Sciatic nerve (tissue), 2 donors: Measurements from ENCODE around the gene CRLF3. TPM values are rescaled to one million over a fixed set of nuclear protein-coding genes. Genes with fewer than 3 reads are reported as not detected.
"Not testable (repeated sequence)": the region's sequence is repeated elsewhere in the genome, so short reads cannot be mapped to it uniquely, and the experiment has no call there.

Experiments used
- ATAC-seq: fragments of 200-7000 bp; cut with Tn5 transposase; one replicate; pipeline ENCODE4 v1.9.1; 2020; ENCODE audit warnings: mild to moderate bottlenecking, moderate library complexity
- DNase-seq: peaks from one replicate; pipeline ENCODE4 v3.0.0-alpha.2; 2020; ENCODE audit warnings: low spot score
- intact Hi-C: fragments of 100-400 bp; cut with DNase I; formaldehyde crosslinking; loops from one replicate; pipeline ENCODE4 v1.14.2; 2022
- total RNA-seq: library from RNA; stranded (reverse); fragmentation: NEBNext Ultra II Directional; extraction: Animal tissue kit (Norgen Biotek cat#: 25700); gene quantifications from one replicate; pipeline ENCODE4 v1.2.1, GENCODE V29; 2021
- donor health status: DM: no; HTN: no; CAD: no.
- donor health status: DM: no; HTN: no; CAD: no.

CRLF3 gene
- 15.5 TPM for total RNA-seq

- intact Hi-C loops = no loop called here
- ATAC-seq (peak; percentile 97), DNase-seq (peak; percentile 92)
These were observed at the start of gene CRLF3 for GRCh38 chr17:30824356-30825145. Gene CRLF3 (minus strand): TSS chr17:30824692. CDS start chr17:30824651, 41 bp downstream.

GRCh38 chr17:30869005-30869404 lies 44.5 kb upstream of the CRLF3 start:
- DNase-seq (no peak), ATAC-seq (no peak)
- intact Hi-C loops = no loop called here

GRCh38 chr17:30864636-30865035 lies 40.1 kb upstream of the CRLF3 start:
- intact Hi-C loops = no loop called here
- no peak for ATAC-seq
- no peak for DNase-seq

GRCh38 chr17:30858556-30859250 lies 34.2 kb upstream of the CRLF3 start:
- no peak for DNase-seq
- intact Hi-C loops = no loop called here
- ATAC-seq = no peak

- no peak for ATAC-seq
- intact Hi-C loops = no loop called here
- DNase-seq = no peak
These were observed 29.7 kb upstream of the CRLF3 start for GRCh38 chr17:30854146-30854545.

GRCh38 chr17:30848021-30848420 lies 23.5 kb upstream of the CRLF3 start:
- no peak for ATAC-seq
- intact Hi-C loops = no loop called here
- DNase-seq = no peak

DNA sequence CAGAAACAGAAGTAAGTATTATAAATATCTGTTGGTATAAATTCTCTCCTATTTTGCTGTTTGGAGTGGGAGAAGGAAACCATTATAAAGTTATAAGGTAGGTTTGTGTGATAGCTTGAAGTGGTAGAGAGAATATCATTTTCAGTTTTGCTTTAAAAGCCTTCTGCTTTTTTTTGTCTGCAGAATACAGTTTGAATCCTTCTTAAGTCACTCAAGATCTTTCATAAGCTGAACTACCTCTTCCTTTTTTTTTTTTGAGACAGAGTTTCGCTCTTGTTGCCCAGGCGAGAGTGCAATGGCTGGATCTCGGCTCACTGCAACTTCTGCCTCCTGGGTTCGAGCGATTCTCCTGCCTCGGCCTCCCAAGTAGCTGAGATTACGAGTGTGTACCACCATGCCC lies 16.3 kb upstream of the CRLF3 start:
- no peak for DNase-seq
- no peak for ATAC-seq
- intact Hi-C loops = no loop called here

DNA sequence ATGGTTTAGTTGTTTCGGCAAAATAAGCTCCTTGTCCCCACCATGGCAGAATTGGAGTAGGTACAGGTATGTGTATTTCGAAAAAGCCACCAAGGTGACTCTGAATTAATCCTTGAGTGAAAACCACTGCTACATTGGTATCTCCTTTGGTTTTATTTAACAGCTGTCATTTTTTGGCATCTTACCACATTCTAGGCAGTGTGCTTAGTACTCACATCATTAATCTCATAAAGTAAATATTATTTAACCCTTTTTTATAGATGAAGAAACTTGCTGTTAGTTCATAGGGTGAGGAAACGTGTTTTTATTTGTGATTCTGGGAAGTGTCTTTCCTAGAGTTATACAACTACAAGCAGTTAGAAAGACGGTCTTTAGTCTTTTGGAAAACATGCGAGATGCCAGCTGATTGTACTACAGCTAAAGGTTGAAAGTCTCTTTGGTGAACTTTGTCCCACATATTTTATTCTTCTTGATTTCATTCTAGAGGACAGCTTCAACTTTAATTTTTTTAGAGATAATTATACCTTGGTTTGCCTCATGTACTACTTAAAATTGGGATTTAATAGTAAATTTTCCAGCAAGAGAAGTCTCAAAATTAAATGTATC lies 13.8 kb upstream of the CRLF3 start:
- no peak for ATAC-seq
- DNase-seq = no peak
- intact Hi-C loops = no loop called here

DNA sequence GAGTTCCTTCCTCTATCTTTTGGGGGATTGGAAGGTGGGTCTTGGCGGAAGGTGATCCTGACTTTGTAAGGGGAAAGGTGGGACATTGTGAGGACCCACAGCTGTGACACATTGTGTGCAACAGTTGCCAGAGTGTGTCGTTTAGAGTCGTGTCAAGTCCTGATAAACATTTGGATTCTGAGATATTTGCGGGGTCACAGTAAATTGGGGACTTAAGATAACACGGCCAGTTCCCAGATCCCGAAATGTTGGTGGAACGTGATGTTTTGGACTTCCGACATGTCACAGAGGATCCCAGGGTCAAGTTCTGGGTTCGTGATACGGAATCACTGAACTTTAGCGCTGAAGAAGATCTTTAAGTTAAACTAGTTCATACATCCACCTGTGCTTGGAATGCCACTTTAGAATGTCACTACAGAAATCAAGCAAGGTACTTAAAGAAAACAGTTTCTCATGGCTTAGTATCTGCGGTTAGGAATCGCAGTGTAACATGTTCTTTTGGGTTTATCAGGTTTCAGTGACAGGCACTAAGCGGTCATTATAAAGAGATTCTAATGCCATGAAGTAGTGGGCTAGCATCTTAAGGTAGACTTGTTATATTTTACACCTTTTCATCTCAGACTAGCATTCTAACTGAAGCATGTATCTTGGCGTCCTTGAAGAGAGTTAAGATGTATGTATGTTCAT lies 8.1 kb upstream of the CRLF3 start:
- ATAC-seq (no peak), DNase-seq (no peak)
- intact Hi-C loops = no loop called here

DNA sequence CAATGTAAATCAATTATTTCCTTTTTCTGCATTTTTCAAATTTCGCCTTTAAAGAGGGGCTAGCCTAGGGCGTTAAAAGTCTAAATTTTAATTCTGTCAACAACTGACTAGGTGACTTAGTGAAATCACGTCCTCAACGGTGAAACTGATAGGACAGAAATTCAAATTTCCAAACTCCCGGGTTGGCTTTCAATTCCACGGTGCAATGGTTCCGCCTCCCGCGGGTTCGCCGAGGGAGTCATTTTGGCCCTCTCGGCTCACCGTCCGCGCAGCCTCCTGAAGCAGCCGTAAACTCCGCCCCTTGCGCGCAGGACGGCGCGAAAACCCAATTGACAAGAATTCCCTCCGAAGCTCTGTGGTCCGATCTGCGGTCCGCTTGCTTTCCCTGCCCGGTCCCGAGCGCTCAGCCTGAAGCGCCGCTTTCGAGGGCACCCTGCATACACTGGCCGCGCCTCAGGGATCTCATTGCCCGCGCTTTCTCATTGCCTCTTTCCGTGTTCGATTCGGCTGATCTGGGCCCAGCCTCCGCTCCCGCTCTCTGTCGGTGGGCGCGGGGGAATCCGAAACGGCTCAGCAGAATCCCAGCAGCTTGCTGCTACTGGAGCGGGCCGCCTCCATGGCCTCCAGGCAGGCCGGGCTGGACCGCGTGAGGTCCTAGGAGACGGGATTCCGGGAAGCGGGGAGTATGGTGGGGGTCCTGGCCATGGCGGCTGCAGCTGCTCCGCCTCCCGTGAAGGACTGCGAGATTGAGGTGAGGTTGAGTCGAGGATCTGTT lies 7.4 kb upstream of the CRLF3 start, which contains the start of gene ATAD5:
Gene ATAD5 (plus strand): TSS at position 304 of the 775 bp plus-strand sequence. CDS start 382 bp downstream, at position 686.
- DNase-seq (peak; percentile 95), ATAC-seq (peak; percentile 99)
- intact Hi-C loops = no loop called here

DNA sequence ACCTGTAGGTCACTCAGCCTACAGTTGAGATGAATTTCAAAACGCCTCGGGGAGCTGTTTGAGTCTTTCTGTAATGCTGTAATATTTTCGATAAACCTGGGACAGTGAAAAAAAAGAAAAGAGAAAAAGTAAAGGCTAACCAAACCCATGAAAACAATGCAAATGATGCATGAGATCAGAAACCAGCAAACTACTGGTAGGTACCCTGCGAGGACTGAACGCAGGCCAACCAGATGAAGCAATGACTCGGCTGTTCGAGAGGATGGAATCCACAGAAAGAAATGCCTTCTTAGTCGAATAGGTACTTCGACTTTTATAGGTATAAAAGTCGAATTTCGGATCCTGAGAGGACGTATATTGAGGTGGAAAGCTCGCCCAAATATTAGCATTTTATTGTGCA lies 6.8 kb upstream of the CRLF3 start:
- ATAC-seq (peak; percentile 54), DNase-seq (no peak)
- intact Hi-C loops = no loop called here

GRCh38 chr17:30829022-30829421 lies 4.5 kb upstream of the CRLF3 start:
- ATAC-seq (no peak), DNase-seq (no peak)
- intact Hi-C loops = no loop called here

- intact Hi-C loops = no loop called here
These were observed 2.6 kb upstream of the CRLF3 start for GRCh38 chr17:30827082-30827481.

GRCh38 chr17:30824002-30824355 lies 513 bp downstream of the CRLF3 start:
- intact Hi-C loops = no loop called here
- ATAC-seq (peak; percentile 29), DNase-seq (no peak)

More at GRCh38 chr17:30827082-30827481, 2.6 kb upstream of the CRLF3 start:
- no peak for ATAC-seq
- DNase-seq = no peak

DNA sequence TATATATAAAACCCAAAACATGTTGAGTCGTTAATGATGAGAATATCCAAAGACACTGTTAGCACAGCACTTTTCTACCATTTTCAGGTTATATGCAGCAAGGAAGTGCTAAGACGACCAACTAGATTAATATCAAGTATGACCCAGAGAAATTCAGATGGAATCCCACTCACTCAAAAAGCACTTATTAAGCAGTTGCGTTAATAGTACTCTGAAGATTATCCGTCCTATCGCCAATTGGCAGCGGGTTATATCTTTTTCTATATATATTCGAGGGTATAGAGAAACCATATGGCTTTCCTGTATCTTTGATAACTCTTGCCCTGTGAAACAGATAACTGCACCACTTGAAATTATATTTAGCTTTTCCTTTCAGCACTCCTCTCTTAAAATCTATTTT lies 1.1 kb downstream of the CRLF3 start:
- DNase-seq (no peak), ATAC-seq (no peak)
- intact Hi-C loops = no loop called here

- ATAC-seq, DNase-seq, intact Hi-C loops: not testable (repeated sequence)
These were observed 1.6 kb downstream of the CRLF3 start for GRCh38 chr17:30822919-30823318.

GRCh38 chr17:30821871-30822723 lies 2.4 kb downstream of the CRLF3 start:
- ATAC-seq (no peak), DNase-seq (no peak)
- intact Hi-C loops = no loop called here
